ENCODE measurements around the gene FANK1.

- TF ChIP-seq CTCF (conservative IDR thresholded peaks at IDR 0.05; ENCODE audit: low read depth, low read length) (no peak), EZH2 (IDR thresholded peaks at IDR 0.05; ENCODE audit: borderline replicate concordance, low read depth, low read length, poor library complexity, severe bottlenecking) (no peak)
These were observed 109.9 kb downstream of the FANK1 start for GRCh38 chr10:126006264-126006663.
